ENCODE measurements around the gene PATZ1.

DNA sequence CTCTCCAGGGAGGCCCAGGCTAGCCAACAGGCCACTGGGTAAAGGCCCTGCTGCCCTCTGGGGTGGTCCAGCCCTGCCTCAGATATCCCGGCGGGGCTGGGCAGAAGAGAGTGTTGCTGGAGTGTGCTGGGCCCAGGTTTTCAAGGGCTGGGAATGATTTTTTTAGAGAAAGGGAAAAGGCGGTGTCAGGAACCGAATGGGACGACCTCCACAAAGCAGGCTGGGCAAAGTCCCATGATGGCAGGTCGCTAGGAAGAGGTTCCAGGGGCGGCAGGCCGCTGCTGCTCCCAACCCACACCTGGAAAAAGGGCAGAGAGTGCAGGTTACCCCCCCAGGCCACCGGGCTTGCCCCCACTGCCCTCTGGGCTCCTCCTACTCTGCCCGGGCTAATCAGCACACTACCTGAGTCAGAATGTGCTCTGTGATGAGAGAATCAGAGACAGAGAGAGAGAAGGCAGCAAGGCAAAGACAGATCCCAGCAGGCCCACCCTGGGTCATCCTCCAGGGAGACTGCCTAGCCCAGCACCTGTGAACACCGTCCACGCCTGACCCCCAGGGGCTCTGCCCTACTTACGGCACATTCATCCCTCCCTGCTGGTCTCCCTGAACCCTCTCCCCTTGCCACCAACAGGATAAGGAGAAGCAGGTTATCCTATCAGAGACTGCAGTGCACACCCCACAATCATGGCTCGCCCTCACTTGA, 4.6 kb downstream of the PATZ1 start:
- TF ChIP-seq, protein P1, sequence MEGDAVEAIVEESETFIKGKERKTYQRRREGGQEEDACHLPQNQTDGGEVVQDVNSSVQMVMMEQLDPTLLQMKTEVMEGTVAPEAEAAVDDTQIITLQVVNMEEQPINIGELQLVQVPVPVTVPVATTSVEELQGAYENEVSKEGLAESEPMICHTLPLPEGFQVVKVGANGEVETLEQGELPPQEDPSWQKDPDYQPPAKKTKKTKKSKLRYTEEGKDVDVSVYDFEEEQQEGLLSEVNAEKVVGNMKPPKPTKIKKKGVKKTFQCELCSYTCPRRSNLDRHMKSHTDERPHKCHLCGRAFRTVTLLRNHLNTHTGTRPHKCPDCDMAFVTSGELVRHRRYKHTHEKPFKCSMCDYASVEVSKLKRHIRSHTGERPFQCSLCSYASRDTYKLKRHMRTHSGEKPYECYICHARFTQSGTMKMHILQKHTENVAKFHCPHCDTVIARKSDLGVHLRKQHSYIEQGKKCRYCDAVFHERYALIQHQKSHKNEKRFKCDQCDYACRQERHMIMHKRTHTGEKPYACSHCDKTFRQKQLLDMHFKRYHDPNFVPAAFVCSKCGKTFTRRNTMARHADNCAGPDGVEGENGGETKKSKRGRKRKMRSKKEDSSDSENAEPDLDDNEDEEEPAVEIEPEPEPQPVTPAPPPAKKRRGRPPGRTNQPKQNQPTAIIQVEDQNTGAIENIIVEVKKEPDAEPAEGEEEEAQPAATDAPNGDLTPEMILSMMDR (conservative IDR thresholded peaks at IDR 0.05; ENCODE audit: low read depth in 2 of 2): no peak
- TF ChIP-seq EZH2 (IDR thresholded peaks at IDR 0.05; ENCODE audit: low read depth, unreplicated experiment) (no peak), CREB1 (CRISPR knock-in tag; IDR thresholded peaks at IDR 0.05; ENCODE audit: low read depth) (no peak), EZH2phosphoT487 (IDR thresholded peaks at IDR 0.05; ENCODE audit: unreplicated experiment) (no peak), ZNF114 (CRISPR knock-in tag; IDR thresholded peaks at IDR 0.05) (no peak), JUNB (IDR thresholded peaks at IDR 0.05; ENCODE audit: unreplicated experiment) (no peak), POLR2AphosphoS5 (IDR thresholded peaks at IDR 0.05; ENCODE audit: low read depth) (no peak)
- TF ChIP-seq, protein P2, sequence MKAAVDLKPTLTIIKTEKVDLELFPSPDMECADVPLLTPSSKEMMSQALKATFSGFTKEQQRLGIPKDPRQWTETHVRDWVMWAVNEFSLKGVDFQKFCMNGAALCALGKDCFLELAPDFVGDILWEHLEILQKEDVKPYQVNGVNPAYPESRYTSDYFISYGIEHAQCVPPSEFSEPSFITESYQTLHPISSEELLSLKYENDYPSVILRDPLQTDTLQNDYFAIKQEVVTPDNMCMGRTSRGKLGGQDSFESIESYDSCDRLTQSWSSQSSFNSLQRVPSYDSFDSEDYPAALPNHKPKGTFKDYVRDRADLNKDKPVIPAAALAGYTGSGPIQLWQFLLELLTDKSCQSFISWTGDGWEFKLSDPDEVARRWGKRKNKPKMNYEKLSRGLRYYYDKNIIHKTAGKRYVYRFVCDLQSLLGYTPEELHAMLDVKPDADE (IDR thresholded peaks at IDR 0.05): no peak
- TF ChIP-seq, protein P3, sequence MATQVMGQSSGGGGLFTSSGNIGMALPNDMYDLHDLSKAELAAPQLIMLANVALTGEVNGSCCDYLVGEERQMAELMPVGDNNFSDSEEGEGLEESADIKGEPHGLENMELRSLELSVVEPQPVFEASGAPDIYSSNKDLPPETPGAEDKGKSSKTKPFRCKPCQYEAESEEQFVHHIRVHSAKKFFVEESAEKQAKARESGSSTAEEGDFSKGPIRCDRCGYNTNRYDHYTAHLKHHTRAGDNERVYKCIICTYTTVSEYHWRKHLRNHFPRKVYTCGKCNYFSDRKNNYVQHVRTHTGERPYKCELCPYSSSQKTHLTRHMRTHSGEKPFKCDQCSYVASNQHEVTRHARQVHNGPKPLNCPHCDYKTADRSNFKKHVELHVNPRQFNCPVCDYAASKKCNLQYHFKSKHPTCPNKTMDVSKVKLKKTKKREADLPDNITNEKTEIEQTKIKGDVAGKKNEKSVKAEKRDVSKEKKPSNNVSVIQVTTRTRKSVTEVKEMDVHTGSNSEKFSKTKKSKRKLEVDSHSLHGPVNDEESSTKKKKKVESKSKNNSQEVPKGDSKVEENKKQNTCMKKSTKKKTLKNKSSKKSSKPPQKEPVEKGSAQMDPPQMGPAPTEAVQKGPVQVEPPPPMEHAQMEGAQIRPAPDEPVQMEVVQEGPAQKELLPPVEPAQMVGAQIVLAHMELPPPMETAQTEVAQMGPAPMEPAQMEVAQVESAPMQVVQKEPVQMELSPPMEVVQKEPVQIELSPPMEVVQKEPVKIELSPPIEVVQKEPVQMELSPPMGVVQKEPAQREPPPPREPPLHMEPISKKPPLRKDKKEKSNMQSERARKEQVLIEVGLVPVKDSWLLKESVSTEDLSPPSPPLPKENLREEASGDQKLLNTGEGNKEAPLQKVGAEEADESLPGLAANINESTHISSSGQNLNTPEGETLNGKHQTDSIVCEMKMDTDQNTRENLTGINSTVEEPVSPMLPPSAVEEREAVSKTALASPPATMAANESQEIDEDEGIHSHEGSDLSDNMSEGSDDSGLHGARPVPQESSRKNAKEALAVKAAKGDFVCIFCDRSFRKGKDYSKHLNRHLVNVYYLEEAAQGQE (IDR thresholded peaks at IDR 0.05; ENCODE audit: unreplicated experiment): no peak

Measured in GM23338 (cell line).